Stimulated activated CD4-positive, alpha-beta T cell treated with anti-CD3 and anti-CD28 coated beads, Interleukin-2, amount 100 ng/mL, for 48 hours (primary cell): ENCODE results near the gene ZNF559.
A peak's percentile ranks its signal among the peaks of the same experiment; 100 is the strongest.
"Not testable (repeated sequence)": the region's sequence is repeated elsewhere in the genome, so short reads cannot be mapped to it uniquely, and the experiment has no call there.

Experiments
- DNase-seq, 2 donors: peaks; one replicate each; pipeline ENCODE4 v3.0.0-alpha.2; 2020

The ZNF559 gene

GRCh38 chr19:9323919-9324583 is at the start of gene ZNF559:
ZNF559 (plus strand) TSS chr19:9324179; CDS start chr19:9338550, 14,371 bp downstream.
- DNase-seq, result peak; percentile 96 to 97

GRCh38 chr19:9283485-9283884 is 40.5 kb upstream of the ZNF559 start:
- DNase-seq, result peak in 1 of 2 donors; percentile 23

GRCh38 chr19:9289231-9289884 is 34.6 kb upstream of the ZNF559 start:
- no peak for DNase-seq

GRCh38 chr19:9295411-9295849 is 28.5 kb upstream of the ZNF559 start:
- DNase-seq, result no peak

GRCh38 chr19:9296336-9296735 is 27.6 kb upstream of the ZNF559 start:
- no peak for DNase-seq

- DNase-seq, result no peak
These were observed 17.5 kb upstream of the ZNF559 start for GRCh38 chr19:9306443-9306842.

- DNase-seq, result no peak
These were observed 15.7 kb upstream of the ZNF559 start for GRCh38 chr19:9308091-9308770.

- peak; percentile 95 to 96 for DNase-seq
These were observed 14.6 kb upstream of the ZNF559 start, which contains the start of gene ZNF699 for GRCh38 chr19:9309139-9309973. ZNF699 (minus strand) TSS chr19:9309838; CDS start chr19:9305119, 4,719 bp downstream.

GRCh38 chr19:9309974-9310446 is 14.0 kb upstream of the ZNF559 start:
- peak; percentile 80 to 81 for DNase-seq

GRCh38 chr19:9313756-9314155 is 10.2 kb upstream of the ZNF559 start:
- no peak for DNase-seq

- no peak for DNase-seq
These were observed 2.6 kb upstream of the ZNF559 start for GRCh38 chr19:9321338-9321737.

GRCh38 chr19:9321756-9322155 is 2.2 kb upstream of the ZNF559 start:
- not testable (repeated sequence) for DNase-seq

GRCh38 chr19:9322201-9322600 is 1.8 kb upstream of the ZNF559 start:
- DNase-seq, result not testable (repeated sequence)

- DNase-seq, result peak; percentile 40 to 44
These were observed 441 bp upstream of the ZNF559 start for GRCh38 chr19:9323557-9323918.

- no peak for DNase-seq
These were observed 594 bp downstream of the ZNF559 start for GRCh38 chr19:9324584-9324962.

GRCh38 chr19:9329999-9330398 is 6.0 kb downstream of the ZNF559 start:
- no peak for DNase-seq

- DNase-seq, result no peak
These were observed 18.8 kb downstream of the ZNF559 start for GRCh38 chr19:9342610-9343304.

GRCh38 chr19:9345005-9345404 is 21.0 kb downstream of the ZNF559 start:
- no peak for DNase-seq

- DNase-seq, result no peak
These were observed 24.3 kb downstream of the ZNF559 start for GRCh38 chr19:9348253-9348652.

- no peak for DNase-seq
These were observed 24.7 kb downstream of the ZNF559 start for GRCh38 chr19:9348671-9349070.

- no peak for DNase-seq
These were observed 28.5 kb downstream of the ZNF559 start for GRCh38 chr19:9352505-9352904.

GRCh38 chr19:9353011-9353410 is 29.0 kb downstream of the ZNF559 start:
- no peak for DNase-seq
